K562 (cell line): Measurements from ENCODE around the gene RWDD1. TPM values are rescaled to one million over a fixed set of nuclear protein-coding genes. Genes with fewer than 3 reads are reported as not detected.

Experiments
- ATAC-seq: fragments of 200-7000 bp; cut with Tn5 transposase; 3 replicates; pipeline ENCODE4 v1.9.1; 2020; ENCODE audit warnings: moderate library complexity
- BruUV-seq: library from RNA; stranded (reverse); fragments of 400-500 nt; replicated peaks from 2 replicates; lab custom pipeline; 2021; lab: Mats Ljungman, UMichigan
- CTCF ChIA-PET: fragments of 300-600 bp; formaldehyde crosslinking; extraction: SDS; loops from one replicate; lab custom pipeline; 2021; ENCODE audit warnings: low intra/inter-chr PET ratio; lab: Yijun Ruan, JAX
- POLR2A ChIA-PET: fragments of 300-600, 350-650 bp; sonication (Branson Sonifier 250); formaldehyde crosslinking; extraction: SDS; loops from one replicate; lab custom pipeline; 2021; ENCODE audit warnings: antibody characterized with exemption, inconsistent platforms; lab: Yijun Ruan, JAX
- DNase-seq, 4 experiments: peaks; one replicate each; pipeline versions ENCODE4 v3.0.0 to v3.0.0-alpha.2; 2011 to 2018; ENCODE audit warnings: low spot score in 3 of 4, mixed read lengths in 3 of 4; ENCODE audit errors: extremely low read depth in 1 of 4
- FAIRE-seq: peaks from 2 replicates; lab custom pipeline; 2011; peaks lifted over from hg19 to GRCh38; lab: Jason Lieb, UNC
- H2AFZ ChIP-seq: 2 replicates; pipeline ENCODE4 v1.6.0; 2011; ENCODE audit warnings: low read depth, low read length, control low read depth, inconsistent platforms
- H3K27ac ChIP-seq: fragments of 200-600 bp; 3 replicates; pipeline ENCODE4 v1.8.0; 2011; ENCODE audit warnings: low read depth, mild to moderate bottlenecking, control low read depth, inconsistent platforms, low read length, moderate library complexity, mixed read lengths; ENCODE audit errors: extremely low read depth
- H3K27me3 ChIP-seq, 2 experiments: fragments of 300-600 bp in 1 of 2; 2 replicates in 1 of 2; 3 replicates in 1 of 2; pipeline versions ENCODE4 v1.6.0 to v1.8.0; 2011; ENCODE audit warnings: inconsistent platforms in 2 of 2, low read length in 2 of 2, mild to moderate bottlenecking in 1 of 2, mixed read lengths in 1 of 2, moderate library complexity in 1 of 2; ENCODE audit not compliant: control insufficient read depth in 2 of 2, insufficient read depth in 2 of 2
- H3K36me3 ChIP-seq: fragments of 300-600 bp; 3 replicates; pipeline ENCODE4 v1.8.0; 2011; ENCODE audit warnings: mild to moderate bottlenecking, low read length, inconsistent platforms; ENCODE audit not compliant: control insufficient read depth, insufficient read depth
- H3K4me1 ChIP-seq, 2 experiments: fragments of 200-600 bp in 1 of 2; replicated peaks in 1 of 2; 2 replicates in 1 of 2; 3 replicates in 1 of 2; pipeline versions ENCODE4 v1.5.1 to v1.8.0; 2011; ENCODE audit warnings: inconsistent platforms in 2 of 2, low read length in 2 of 2, mild to moderate bottlenecking in 1 of 2, mixed read lengths in 1 of 2, moderate library complexity in 1 of 2; ENCODE audit not compliant: control insufficient read depth in 2 of 2, insufficient read depth in 2 of 2
- H3K4me2 ChIP-seq: 2 replicates; pipeline ENCODE4 v1.6.1; 2011; ENCODE audit warnings: low read length, control low read depth, inconsistent platforms, mixed read lengths; ENCODE audit not compliant: insufficient read depth
- H3K4me3 ChIP-seq: fragments of 200-600 bp; sonication (generic), shearing (Covaris generic); 2 replicates; pipeline ENCODE4 v1.5.1; 2016; ENCODE audit warnings: control low read depth, inconsistent platforms
- H3K79me2 ChIP-seq: fragments of 200-600 bp; 3 replicates; pipeline ENCODE4 v1.8.0; 2011; ENCODE audit warnings: low read length, inconsistent platforms; ENCODE audit not compliant: control insufficient read depth, insufficient read depth
- H3K9ac ChIP-seq, 2 experiments: 2 replicates each; pipeline versions ENCODE4 v1.6.0 to v1.6.1; 2011; ENCODE audit warnings: low read depth in 2 of 2, low read length in 2 of 2, control low read depth in 1 of 2, inconsistent platforms in 1 of 2, mild to moderate bottlenecking in 1 of 2, mixed read lengths in 1 of 2; ENCODE audit not compliant: insufficient read depth in 1 of 2
- H3K9me1 ChIP-seq: one replicate; pipeline ENCODE4 v1.6.0; 2011; ENCODE audit warnings: inconsistent platforms, mild to moderate bottlenecking, low read length, moderate library complexity; ENCODE audit not compliant: control insufficient read depth, insufficient read depth
- H3K9me3 ChIP-seq: replicated peaks from 2 replicates; pipeline ENCODE4 v1.5.1; 2011; ENCODE audit warnings: low read depth, low read length, inconsistent platforms; ENCODE audit not compliant: control insufficient read depth, insufficient read depth
- H4K20me1 ChIP-seq: replicated peaks from 2 replicates; pipeline ENCODE4 v1.6.1; 2011; ENCODE audit warnings: low read length, inconsistent platforms, mixed read lengths; ENCODE audit not compliant: control insufficient read depth, insufficient read depth
- BACH1 ChIP-seq: fragments of 200-800 bp; sonication (Bioruptor generic); IDR thresholded peaks from 2 replicates; pipeline ENCODE4 v1.6.1; 2016; ENCODE audit warnings: missing genetic modification characterization, missing compliant biosample characterization
- MTA3 ChIP-seq: fragments of 450-650 bp; formaldehyde crosslinking; IDR thresholded peaks from 2 replicates; pipeline ENCODE4 v1.6.1; 2017; ENCODE audit warnings: mild to moderate bottlenecking, borderline replicate concordance
- MYBL2 ChIP-seq, 2 experiments: fragments of 450-650 bp in 1 of 2; sonication (generic) in 1 of 2; formaldehyde crosslinking in 1 of 2; IDR thresholded peaks; 2 replicates each; pipeline versions ENCODE4 v1.6.1 to v1.8.1; 2017 to 2022; ENCODE audit warnings: borderline replicate concordance in 1 of 2, inconsistent platforms in 1 of 2, low read depth in 1 of 2, mild to moderate bottlenecking in 1 of 2, missing genetic modification reagents in 1 of 2, moderate library complexity in 1 of 2
- SAP30 ChIP-seq: fragments of 200-600 bp; sonication (generic); IDR thresholded peaks from 2 replicates; pipeline ENCODE4 v1.6.1; 2012; ENCODE audit warnings: borderline replicate concordance, low read depth, mild to moderate bottlenecking, moderate library complexity, low read length, control low read depth, inconsistent platforms; ENCODE audit not compliant: insufficient read depth, poor library complexity, severe bottlenecking
- ZFPM2 ChIP-seq: fragments of 250-450 bp; sonication (Bioruptor Pico); IDR thresholded peaks from 2 replicates; pipeline ENCODE4 v1.5.1; 2022; ENCODE audit warnings: mild to moderate bottlenecking
- WGBS: fragments of 100-300 bp; shearing (Covaris generic); methylation state at CpG from one replicate; pipeline ENCODE4 v1.1.6; 2016; ENCODE audit warnings: low coverage, mixed read lengths; ENCODE audit not compliant: insufficient coverage; ENCODE audit errors: missing lambda C conversion rate; 5-methylcytosine and 5-hydroxymethylcytosine counted together
- in situ Hi-C: fragments of 300-500 bp; cut with MboI; formaldehyde crosslinking; loops from 4 replicates; pipeline ENCODE4 v1.15.0; 2018; ENCODE audit warnings: inconsistent platforms, mixed read lengths
- intact Hi-C: fragments of 100-400 bp; cut with micrococcal nuclease; formaldehyde crosslinking; loops from 2 replicates; pipeline ENCODE4 v1.14.2; 2022
- polyA plus RNA-seq, 8 experiments: library from polyadenylated mRNA; depleted of rRNA in 4 of 8; stranded (reverse) in 5 of 8; unstranded in 3 of 8; fragments of >200 nt; fragmentation: Nextera tagmentation in 2 of 8; fragmentation: Illumina TruSeq in 1 of 8; extraction: Ambion mirVana in 2 of 8; extraction: Trizol in 1 of 8; gene quantifications; 2 replicates each; pipeline versions ENCODE4 v1.2.1 to v1.2.3, GENCODE V29; 2011 to 2014; ENCODE audit warnings: inconsistent platforms in 1 of 8, missing spikeins in 1 of 8
- total RNA-seq, 7 experiments: library from RNA; depleted of rRNA in 6 of 7; stranded (reverse); fragments of >200 nt in 6 of 7; fragmentation: Illumina TruSeq in 2 of 7; extraction: Trizol in 2 of 7; gene quantifications; 2 replicates each; pipeline versions ENCODE4 v1.2.1 to v1.2.3, GENCODE V29; 2011 to 2021; ENCODE audit warnings: low replicate concordance in 1 of 7
- TF ChIP-seq, protein P1 (sequence below): sonication (generic); formaldehyde crosslinking; IDR thresholded peaks from 2 replicates; pipeline ENCODE4 v1.8.1; 2023; ENCODE audit warnings: mild to moderate bottlenecking, missing genetic modification reagents

The RWDD1 gene
- total and polyA plus RNA-seq, 9 of the 15 experiments (the other 6 are each of a cell fraction or from before 2014, with no cell fraction given) = 31.9 to 89.8 (median 48.7) TPM

DNA sequence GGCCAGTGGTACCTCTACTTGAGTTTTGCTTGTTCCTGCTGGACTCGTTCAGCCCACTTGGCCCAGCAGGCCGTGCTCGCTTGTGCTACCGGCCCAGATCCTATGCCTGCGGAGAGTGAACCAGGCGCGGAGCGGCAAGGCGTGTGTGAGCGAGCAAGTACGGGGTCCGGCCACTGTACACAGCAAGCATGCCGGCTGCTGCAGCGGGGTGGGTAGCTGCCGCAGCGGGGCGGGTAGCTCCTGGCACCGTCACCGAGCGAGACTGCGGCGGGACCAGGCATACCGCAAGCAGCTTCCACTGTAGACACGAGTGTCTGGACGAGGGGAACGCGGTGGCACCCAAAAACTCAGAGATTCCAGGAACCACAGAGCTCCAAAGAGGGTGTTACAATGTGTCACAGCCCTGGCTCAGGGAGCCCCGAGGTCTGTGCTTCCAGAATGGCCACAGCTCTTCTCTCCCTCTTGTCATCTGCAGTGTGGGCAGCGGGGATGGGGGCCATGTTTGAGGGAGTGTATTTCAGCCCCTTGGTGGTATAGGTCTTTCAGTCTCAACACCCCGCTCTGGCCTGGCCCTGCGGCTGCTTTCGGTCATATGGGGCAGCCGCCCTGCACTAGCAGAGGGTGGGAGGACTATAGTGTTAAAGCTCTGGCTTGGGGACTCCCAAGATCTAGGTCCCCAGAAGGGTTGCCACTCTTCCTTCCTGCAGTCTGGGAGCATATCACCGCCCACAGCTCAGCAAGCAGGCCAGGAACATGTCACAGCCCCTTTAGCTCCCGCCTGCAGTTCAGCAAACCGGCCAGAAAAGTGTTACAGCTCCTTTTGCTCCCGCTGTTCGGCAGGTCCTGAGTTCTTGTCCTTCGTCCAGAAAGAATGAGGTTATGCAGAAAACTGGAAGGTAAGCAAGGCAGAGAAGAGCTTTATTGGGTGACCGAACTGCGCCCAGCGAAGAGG is 6.1 kb upstream of the RWDD1 start:
- peaks cover 6% of the 10 kb centered on the region for H3K79me2 ChIP-seq
- ATAC-seq (no peak), DNase-seq (no peak), FAIRE-seq (no peak)
- no peak overlapping the region for H3K4me3 ChIP-seq
- H3K4me2 ChIP-seq = no peak overlapping the region
- no peaks in the 10 kb centered on the region for H3K36me3 ChIP-seq
- intact Hi-C loops (no loop called here), in situ Hi-C loops (no loop called here)
- peak overlapping the region; percentile 59 for H2AFZ ChIP-seq
- no TSS peak for BruUV-seq
- H4K20me1 ChIP-seq = no peaks in the 10 kb centered on the region
- H3K9me3 ChIP-seq = no peaks in the 10 kb centered on the region
- H3K4me1 ChIP-seq = peaks cover 17 to 25% of the 10 kb centered on the region in 2 experiments
- CTCF ChIA-PET = no interaction called here
- POLR2A ChIA-PET = interaction anchor here (0.7 kb wide), 1 partner anchor 198 kb away, joined by 3 read pairs; no protein-coding TSS in a partner anchor
- TF ChIP-seq MTA3 (no peak), SAP30 (no peak), MYBL2 (IDR thresholded peaks at IDR 0.05; ENCODE audit: low read depth) (no peak), MYBL2 (CRISPR knock-in tag; IDR thresholded peaks at IDR 0.05; ENCODE audit: borderline replicate concordance) (no peak), ZFPM2 (CRISPR knock-in tag) (no peak), BACH1 (tag) (no peak)
- TF ChIP-seq, protein P1, sequence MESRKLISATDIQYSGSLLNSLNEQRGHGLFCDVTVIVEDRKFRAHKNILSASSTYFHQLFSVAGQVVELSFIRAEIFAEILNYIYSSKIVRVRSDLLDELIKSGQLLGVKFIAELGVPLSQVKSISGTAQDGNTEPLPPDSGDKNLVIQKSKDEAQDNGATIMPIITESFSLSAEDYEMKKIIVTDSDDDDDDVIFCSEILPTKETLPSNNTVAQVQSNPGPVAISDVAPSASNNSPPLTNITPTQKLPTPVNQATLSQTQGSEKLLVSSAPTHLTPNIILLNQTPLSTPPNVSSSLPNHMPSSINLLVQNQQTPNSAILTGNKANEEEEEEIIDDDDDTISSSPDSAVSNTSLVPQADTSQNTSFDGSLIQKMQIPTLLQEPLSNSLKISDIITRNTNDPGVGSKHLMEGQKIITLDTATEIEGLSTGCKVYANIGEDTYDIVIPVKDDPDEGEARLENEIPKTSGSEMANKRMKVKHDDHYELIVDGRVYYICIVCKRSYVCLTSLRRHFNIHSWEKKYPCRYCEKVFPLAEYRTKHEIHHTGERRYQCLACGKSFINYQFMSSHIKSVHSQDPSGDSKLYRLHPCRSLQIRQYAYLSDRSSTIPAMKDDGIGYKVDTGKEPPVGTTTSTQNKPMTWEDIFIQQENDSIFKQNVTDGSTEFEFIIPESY = 0 out of 2 replicates have a peak, but pooled peaks have one; percentile 15
- H3K9me1 ChIP-seq = no peaks in the 10 kb centered on the region
- H3K9ac ChIP-seq = 0 out of 4 replicates have a peak overlapping the region, but pooled peaks of 1 of the 2 experiments have one; percentile 17
- no peaks in the 10 kb centered on the region for H3K27me3 ChIP-seq
- 88% methylated on average over 39 of the region's 42 CpGs for WGBS
- no peak overlapping the region for H3K27ac ChIP-seq
